HT-29 (cell line): Measurements from ENCODE around the gene POLR2E. TPM values are rescaled to one million over a fixed set of nuclear protein-coding genes. Genes with fewer than 3 reads are reported as not detected.

Experiments
- DNase-seq: peaks from one replicate; pipeline ENCODE4 v3.0.0-alpha.2; 2015; ENCODE audit warnings: low spot score
- total RNA-seq: library from RNA; depleted of rRNA; stranded (reverse); fragments of >200 nt; shearing (Covaris generic); gene quantifications from 2 replicates; pipeline ENCODE4 v1.2.3, GENCODE V29; 2014

POLR2E gene
- total RNA-seq, 1 experiment from 2014 or later, result 395 TPM

GRCh38 chr19:1111641-1112267, 16.6 kb upstream of the POLR2E start:
- no peak for DNase-seq

GRCh38 chr19:1110809-1111640, 15.8 kb upstream of the POLR2E start:
- no peak for DNase-seq

- no peak for DNase-seq
These were observed 14.8 kb upstream of the POLR2E start for GRCh38 chr19:1109697-1110671.

- DNase-seq, result no peak
These were observed 13.9 kb upstream of the POLR2E start for GRCh38 chr19:1109032-1109551.

GRCh38 chr19:1108291-1109031, 13.3 kb upstream of the POLR2E start:
- DNase-seq, result no peak

GRCh38 chr19:1107661-1108261, 12.6 kb upstream of the POLR2E start:
- DNase-seq, result no peak

GRCh38 chr19:1106841-1107660, 11.9 kb upstream of the POLR2E start:
- DNase-seq, result peak; percentile 58

- DNase-seq, result no peak
These were observed 11.0 kb upstream of the POLR2E start for GRCh38 chr19:1105873-1106840.

- DNase-seq, result no peak
These were observed 10.1 kb upstream of the POLR2E start for GRCh38 chr19:1105008-1105872.

- DNase-seq, result peak; percentile 71
These were observed 9.3 kb upstream of the POLR2E start for GRCh38 chr19:1104311-1105007.

- peak; percentile 97 for DNase-seq
These were observed 8.6 kb upstream of the POLR2E start, which contains the start of gene GPX4 for GRCh38 chr19:1103708-1104310. TSS of gene GPX4 (plus strand) at chr19:1103994. CDS start at chr19:1104044, 50 bp downstream.

- DNase-seq, result no peak
These were observed 8.0 kb upstream of the POLR2E start for GRCh38 chr19:1103132-1103707.

GRCh38 chr19:1102407-1103131, 7.4 kb upstream of the POLR2E start:
- DNase-seq, result peak; percentile 79

GRCh38 chr19:1101337-1101698, 6.1 kb upstream of the POLR2E start:
- DNase-seq, result no peak
